MG63 (cell line): Measurements from ENCODE around the gene PSG2. TPM values are rescaled to one million over a fixed set of nuclear protein-coding genes. Genes with fewer than 3 reads are reported as not detected.
"Not testable (repeated sequence)": the region's sequence is repeated elsewhere in the genome, so short reads cannot be mapped to it uniquely, and the experiment has no call there.

Experiments used
- DNase-seq: peaks from one replicate; pipeline ENCODE4 v3.0.0-alpha.2; 2020
- H3K27me3 ChIP-seq: fragments of 250-450 bp; sonication (Bioruptor Pico); 2 replicates; pipeline ENCODE4 v1.5.1; 2020; ENCODE audit warnings: mild to moderate bottlenecking, moderate library complexity
- H3K36me3 ChIP-seq: fragments of 250-450 bp; sonication (Bioruptor Pico); 2 replicates; pipeline ENCODE4 v1.5.1; 2020; ENCODE audit warnings: mild to moderate bottlenecking, moderate library complexity
- H3K4me3 ChIP-seq: fragments of 250-450 bp; sonication (Bioruptor Pico); 2 replicates; pipeline ENCODE4 v1.5.1; 2020; ENCODE audit warnings: mild to moderate bottlenecking, moderate library complexity
- H3K9me3 ChIP-seq: fragments of 250-450 bp; sonication (Bioruptor Pico); 2 replicates; pipeline ENCODE4 v1.5.1; 2020; ENCODE audit warnings: mild to moderate bottlenecking, moderate library complexity
- total RNA-seq: library from RNA; depleted of rRNA; stranded (reverse); fragments of >200 nt; shearing (Covaris generic); gene quantifications from 2 replicates; pipeline ENCODE4 v1.2.3, GENCODE V29; 2014; ENCODE audit warnings: low replicate concordance

PSG2 gene
- total RNA-seq, 1 experiment from 2014 or later: not detected

GRCh38 chr19:43087702-43088340 is 5.3 kb upstream of the PSG2 start:
- not testable (repeated sequence) for H3K27me3 ChIP-seq, H3K36me3 ChIP-seq, H3K9me3 ChIP-seq, H3K4me3 ChIP-seq
- DNase-seq: peak; percentile 53

- not testable (repeated sequence) for DNase-seq, H3K36me3 ChIP-seq, H3K4me3 ChIP-seq, H3K27me3 ChIP-seq, H3K9me3 ChIP-seq
Observed at GRCh38 chr19:43085796-43086530, 3.5 kb upstream of the PSG2 start.

- H3K4me3 ChIP-seq, H3K9me3 ChIP-seq, H3K27me3 ChIP-seq: not testable (repeated sequence)
- peak; percentile 42 for DNase-seq
- peaks cover 11% of the 10 kb centered on the region; the same call in 1 of the 2 replicates for H3K36me3 ChIP-seq
Observed at GRCh38 chr19:43084196-43084832, 1.8 kb upstream of the PSG2 start.

DNA sequence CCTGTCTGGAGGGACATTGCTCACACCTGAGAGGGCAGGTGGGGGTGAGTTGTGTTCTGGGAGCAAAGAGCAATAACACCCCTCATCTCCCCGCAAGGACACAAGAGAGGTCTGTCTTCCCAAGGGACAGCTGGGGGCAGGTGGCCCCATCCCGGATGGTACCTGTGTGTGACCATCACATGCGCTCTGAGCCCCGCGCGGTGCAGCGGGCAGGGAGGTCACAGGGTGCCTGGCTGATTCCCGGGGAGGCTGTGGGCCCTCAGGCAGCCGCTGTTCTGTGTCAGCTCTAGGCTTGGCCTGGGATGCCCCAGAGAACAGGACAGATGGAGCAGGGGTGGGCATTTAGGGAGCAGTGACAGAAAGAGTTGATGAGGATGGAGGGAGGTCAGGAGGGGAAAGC is 1.2 kb upstream of the PSG2 start:
- not testable (repeated sequence) for H3K27me3 ChIP-seq, H3K36me3 ChIP-seq, H3K4me3 ChIP-seq, DNase-seq, H3K9me3 ChIP-seq

- Histone ChIP-seq H3K27me3 (no peaks in the 10 kb centered on the region), H3K36me3 (0 out of 2 replicates have a peak, but pooled peaks cover 3% of the 10 kb centered on the region), H3K4me3 (no peak overlapping the region), H3K9me3 (no peaks in the 10 kb centered on the region)
- DNase-seq: peak; percentile 89
Observed at GRCh38 chr19:43078311-43078710, 4.2 kb downstream of the PSG2 start.

GRCh38 chr19:43077881-43078280 is 4.6 kb downstream of the PSG2 start:
- not testable (repeated sequence) for H3K36me3 ChIP-seq, H3K9me3 ChIP-seq, H3K27me3 ChIP-seq, H3K4me3 ChIP-seq
- DNase-seq: peak; percentile 95

DNA sequence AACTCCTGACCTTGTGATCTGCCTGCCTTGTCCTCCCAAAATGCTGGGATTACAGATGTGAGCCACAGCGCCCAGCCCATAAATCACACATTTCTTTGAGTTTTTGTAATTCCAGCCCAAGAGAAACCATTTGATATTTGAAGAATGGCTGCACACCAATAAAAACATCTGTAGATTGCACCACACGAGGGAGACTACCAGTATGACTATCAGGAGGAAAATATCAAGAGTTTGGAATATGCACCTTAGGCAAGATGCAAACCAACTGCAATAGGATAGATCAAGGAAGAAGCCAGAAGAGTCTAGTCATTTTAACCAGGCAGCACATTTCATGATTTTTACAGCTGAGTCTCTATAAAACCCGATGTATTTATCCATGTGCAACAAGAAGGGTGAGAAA is 20.1 kb downstream of the PSG2 start:
- H3K36me3 ChIP-seq, H3K9me3 ChIP-seq, H3K27me3 ChIP-seq, H3K4me3 ChIP-seq, DNase-seq: not testable (repeated sequence)

GRCh38 chr19:43061326-43061725 is 21.2 kb downstream of the PSG2 start:
- not testable (repeated sequence) for DNase-seq

GRCh38 chr19:43060254-43060653 is 22.2 kb downstream of the PSG2 start:
- peaks cover 11% of the 10 kb centered on the region for H3K9me3 ChIP-seq
- H3K27me3 ChIP-seq, DNase-seq, H3K36me3 ChIP-seq, H3K4me3 ChIP-seq: not testable (repeated sequence)

More at GRCh38 chr19:43061326-43061725, 21.2 kb downstream of the PSG2 start:
- H3K9me3 ChIP-seq, H3K27me3 ChIP-seq, H3K4me3 ChIP-seq, H3K36me3 ChIP-seq: not testable (repeated sequence)

DNA sequence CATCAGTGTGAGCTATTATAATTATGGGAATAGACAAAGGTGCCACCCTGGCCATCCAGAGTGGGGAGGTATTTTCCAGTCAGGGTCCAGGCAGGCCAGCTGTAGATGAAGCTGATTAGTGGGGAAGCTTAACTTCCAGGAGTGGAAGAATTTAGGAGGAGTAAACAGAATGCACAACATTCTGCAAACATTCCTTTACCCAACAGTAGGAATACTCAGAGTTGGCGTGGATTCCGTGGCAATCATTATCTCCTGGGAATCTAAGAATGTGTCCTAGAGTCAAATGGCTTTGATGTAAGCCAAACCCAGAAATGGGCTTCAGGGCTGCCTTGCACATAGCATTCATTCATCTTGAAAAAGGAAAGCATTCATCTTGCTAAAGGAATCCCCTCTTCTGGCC is 23.0 kb downstream of the PSG2 start:
- not testable (repeated sequence) for DNase-seq, H3K4me3 ChIP-seq, H3K36me3 ChIP-seq, H3K27me3 ChIP-seq
- H3K9me3 ChIP-seq: peaks cover 18% of the 10 kb centered on the region

DNA sequence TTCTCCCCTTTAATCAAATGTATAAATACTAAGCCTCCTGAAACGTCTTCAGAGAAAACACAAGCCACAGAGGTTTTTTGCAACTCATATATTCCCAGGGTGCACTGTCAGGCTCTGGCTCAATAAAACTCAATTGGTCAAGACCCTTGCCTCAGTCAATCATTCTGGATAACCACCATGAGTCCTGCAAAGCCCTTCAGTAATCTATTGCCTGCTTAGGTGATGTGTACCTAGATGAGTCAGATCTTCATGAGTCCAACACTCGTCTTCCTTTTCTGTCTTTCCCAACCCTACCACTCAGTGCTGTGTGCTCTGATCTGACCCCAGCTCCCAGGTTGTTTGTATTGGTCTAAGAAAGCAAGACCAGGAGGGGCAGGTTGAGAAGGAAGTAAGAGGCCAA is 24.1 kb downstream of the PSG2 start:
- H3K36me3 ChIP-seq, H3K27me3 ChIP-seq, H3K4me3 ChIP-seq, DNase-seq: not testable (repeated sequence)
- peaks cover 18% of the 10 kb centered on the region for H3K9me3 ChIP-seq

GRCh38 chr19:43047966-43048365 is 34.5 kb downstream of the PSG2 start:
- H3K36me3 ChIP-seq, H3K27me3 ChIP-seq, H3K4me3 ChIP-seq, DNase-seq, H3K9me3 ChIP-seq: not testable (repeated sequence)

DNA sequence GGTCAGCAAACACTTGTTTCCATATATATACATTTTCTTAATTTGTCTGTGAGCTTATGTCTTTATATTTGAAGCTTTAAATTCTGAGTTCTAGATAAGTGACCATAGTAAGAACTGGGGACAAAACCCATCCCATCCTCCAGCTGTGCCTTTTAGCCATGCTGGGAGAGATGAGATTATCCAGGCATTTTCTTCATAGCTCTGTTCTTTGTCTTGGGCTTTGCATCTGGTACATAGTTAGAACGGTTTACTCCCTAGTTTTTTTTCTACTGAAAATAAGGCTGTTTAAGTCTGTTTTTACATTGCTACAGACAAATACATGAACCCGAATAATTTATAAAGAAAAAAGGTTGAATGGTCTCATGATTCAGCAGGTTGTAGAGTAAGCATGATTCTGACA is 35.9 kb downstream of the PSG2 start:
- not testable (repeated sequence) for DNase-seq, H3K36me3 ChIP-seq, H3K27me3 ChIP-seq, H3K9me3 ChIP-seq, H3K4me3 ChIP-seq

GRCh38 chr19:43043492-43044180 is 38.9 kb downstream of the PSG2 start:
- H3K27me3 ChIP-seq, H3K36me3 ChIP-seq, H3K4me3 ChIP-seq, H3K9me3 ChIP-seq, DNase-seq: not testable (repeated sequence)

DNA sequence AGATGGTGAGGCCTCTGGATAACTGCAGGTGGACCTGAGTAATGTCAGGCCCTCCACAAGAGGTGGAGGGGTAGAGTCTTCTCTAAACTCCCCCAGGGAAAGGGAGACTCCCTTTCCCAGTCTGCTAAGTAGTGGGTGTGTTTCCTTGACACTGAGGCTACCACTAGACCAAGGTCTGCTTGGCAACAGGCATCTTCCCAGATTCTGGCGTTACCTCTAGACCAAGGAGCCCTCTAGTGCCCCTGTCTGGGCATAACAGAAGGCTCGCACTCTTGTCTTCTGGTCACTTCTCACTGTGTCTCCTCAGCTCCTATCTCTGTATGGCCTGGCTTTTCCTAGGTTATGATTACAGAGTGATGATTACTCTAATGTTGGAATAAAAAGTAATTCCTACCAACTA is 50.9 kb downstream of the PSG2 start:
- not testable (repeated sequence) for H3K36me3 ChIP-seq, H3K27me3 ChIP-seq, H3K9me3 ChIP-seq, H3K4me3 ChIP-seq
- peak; percentile 60 for DNase-seq

DNA sequence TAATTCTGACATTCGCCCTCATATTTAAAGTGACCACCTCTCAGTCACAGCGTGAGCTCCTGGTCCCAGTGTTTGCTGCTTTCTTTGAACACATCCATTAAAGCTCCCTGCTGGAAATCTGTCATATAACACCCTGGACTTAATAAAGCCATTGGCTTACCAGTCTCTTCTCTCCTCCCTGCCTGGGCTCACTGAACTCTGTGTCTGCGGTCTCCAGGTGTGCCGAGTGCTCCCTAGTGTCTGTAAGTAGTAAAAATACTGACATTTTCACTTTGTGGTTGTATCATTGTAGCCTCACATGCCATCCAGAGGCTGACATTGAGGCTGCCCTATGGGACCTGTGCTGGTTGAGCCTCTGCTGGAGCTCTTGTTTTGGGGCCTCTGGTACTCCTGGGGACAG is 53.6 kb downstream of the PSG2 start:
- H3K27me3 ChIP-seq: no peaks in the 10 kb centered on the region
- no peak overlapping the region for H3K4me3 ChIP-seq
- H3K36me3 ChIP-seq: no peaks in the 10 kb centered on the region
- no peak for DNase-seq
- H3K9me3 ChIP-seq: peaks cover 7% of the 10 kb centered on the region

DNA sequence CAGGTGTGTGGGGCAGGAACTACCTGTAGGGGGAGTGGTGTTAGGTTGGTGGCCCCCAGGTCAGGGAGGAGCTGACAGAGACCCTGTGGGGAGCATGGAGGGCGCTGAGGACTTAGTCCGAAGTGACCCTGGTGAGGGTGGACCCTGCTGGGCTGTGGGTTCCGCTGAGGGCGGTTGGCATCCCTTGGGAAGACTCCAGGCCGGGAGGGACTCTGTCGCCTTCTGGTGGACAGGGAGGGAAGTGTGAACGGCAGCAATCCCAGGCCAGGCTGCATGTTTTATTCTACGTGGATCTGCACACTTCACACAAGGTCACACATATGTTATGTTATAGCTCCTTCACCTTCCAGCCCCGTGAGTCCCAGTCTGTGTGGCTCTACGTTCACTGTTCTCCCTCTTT is 54.5 kb downstream of the PSG2 start:
- H3K9me3 ChIP-seq: not testable (repeated sequence)

More for the DNA sequence above, 54.5 kb downstream of the PSG2 start:
- not testable (repeated sequence) for H3K36me3 ChIP-seq, H3K27me3 ChIP-seq, H3K4me3 ChIP-seq, DNase-seq
